ENCODE data around the gene DYNLL1.

DNA sequence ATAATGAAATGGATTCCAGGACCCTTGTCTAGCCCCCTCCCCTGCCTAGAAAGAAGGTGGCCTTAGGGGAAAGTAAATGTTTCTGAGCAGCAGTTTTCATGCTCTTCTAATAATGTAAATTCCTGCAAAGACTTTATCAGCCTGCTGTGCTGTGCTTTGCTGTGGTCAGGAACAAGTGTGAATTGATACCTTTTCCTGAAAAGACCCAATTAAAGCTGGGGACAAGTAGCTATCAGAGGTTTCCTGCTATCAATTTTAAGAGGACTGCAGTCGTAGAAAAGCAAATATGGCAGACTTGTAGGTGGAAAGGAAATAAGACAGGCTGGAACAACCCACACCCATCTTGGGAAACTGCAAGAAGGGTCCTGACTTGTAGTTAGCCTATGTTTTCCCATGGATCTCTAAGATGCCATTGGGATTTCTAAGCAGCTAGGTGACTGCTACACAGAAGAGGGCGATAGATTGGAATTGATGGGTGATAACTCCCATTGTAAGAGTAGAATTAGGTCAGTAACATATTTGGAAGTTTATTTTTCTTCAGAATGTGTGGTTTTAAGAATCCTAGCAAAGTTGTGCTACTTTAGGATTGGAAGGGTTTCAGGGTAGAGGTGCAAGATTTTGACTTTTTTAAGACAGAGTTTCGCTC, 3.1 kb downstream of the DYNLL1 start:
- TF ChIP-seq, protein P1, sequence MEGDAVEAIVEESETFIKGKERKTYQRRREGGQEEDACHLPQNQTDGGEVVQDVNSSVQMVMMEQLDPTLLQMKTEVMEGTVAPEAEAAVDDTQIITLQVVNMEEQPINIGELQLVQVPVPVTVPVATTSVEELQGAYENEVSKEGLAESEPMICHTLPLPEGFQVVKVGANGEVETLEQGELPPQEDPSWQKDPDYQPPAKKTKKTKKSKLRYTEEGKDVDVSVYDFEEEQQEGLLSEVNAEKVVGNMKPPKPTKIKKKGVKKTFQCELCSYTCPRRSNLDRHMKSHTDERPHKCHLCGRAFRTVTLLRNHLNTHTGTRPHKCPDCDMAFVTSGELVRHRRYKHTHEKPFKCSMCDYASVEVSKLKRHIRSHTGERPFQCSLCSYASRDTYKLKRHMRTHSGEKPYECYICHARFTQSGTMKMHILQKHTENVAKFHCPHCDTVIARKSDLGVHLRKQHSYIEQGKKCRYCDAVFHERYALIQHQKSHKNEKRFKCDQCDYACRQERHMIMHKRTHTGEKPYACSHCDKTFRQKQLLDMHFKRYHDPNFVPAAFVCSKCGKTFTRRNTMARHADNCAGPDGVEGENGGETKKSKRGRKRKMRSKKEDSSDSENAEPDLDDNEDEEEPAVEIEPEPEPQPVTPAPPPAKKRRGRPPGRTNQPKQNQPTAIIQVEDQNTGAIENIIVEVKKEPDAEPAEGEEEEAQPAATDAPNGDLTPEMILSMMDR (IDR thresholded peaks at IDR 0.05; ENCODE audit: low read depth, low read length, missing input control) = no peak
- TF ChIP-seq, protein P2, sequence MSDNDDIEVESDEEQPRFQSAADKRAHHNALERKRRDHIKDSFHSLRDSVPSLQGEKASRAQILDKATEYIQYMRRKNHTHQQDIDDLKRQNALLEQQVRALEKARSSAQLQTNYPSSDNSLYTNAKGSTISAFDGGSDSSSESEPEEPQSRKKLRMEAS (IDR thresholded peaks at IDR 0.05) = no peak
- TF ChIP-seq, protein P3, sequence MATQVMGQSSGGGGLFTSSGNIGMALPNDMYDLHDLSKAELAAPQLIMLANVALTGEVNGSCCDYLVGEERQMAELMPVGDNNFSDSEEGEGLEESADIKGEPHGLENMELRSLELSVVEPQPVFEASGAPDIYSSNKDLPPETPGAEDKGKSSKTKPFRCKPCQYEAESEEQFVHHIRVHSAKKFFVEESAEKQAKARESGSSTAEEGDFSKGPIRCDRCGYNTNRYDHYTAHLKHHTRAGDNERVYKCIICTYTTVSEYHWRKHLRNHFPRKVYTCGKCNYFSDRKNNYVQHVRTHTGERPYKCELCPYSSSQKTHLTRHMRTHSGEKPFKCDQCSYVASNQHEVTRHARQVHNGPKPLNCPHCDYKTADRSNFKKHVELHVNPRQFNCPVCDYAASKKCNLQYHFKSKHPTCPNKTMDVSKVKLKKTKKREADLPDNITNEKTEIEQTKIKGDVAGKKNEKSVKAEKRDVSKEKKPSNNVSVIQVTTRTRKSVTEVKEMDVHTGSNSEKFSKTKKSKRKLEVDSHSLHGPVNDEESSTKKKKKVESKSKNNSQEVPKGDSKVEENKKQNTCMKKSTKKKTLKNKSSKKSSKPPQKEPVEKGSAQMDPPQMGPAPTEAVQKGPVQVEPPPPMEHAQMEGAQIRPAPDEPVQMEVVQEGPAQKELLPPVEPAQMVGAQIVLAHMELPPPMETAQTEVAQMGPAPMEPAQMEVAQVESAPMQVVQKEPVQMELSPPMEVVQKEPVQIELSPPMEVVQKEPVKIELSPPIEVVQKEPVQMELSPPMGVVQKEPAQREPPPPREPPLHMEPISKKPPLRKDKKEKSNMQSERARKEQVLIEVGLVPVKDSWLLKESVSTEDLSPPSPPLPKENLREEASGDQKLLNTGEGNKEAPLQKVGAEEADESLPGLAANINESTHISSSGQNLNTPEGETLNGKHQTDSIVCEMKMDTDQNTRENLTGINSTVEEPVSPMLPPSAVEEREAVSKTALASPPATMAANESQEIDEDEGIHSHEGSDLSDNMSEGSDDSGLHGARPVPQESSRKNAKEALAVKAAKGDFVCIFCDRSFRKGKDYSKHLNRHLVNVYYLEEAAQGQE (IDR thresholded peaks at IDR 0.05) = no peak
- TF ChIP-seq TAF1 (conservative IDR thresholded peaks at IDR 0.05) (no peak), HNF4A (conservative IDR thresholded peaks at IDR 0.05) (no peak), EGR1 (IDR thresholded peaks at IDR 0.05; ENCODE audit: low read depth in 2 of 2) (no peak), SP1 (IDR thresholded peaks at IDR 0.05) (no peak), RAD21 (IDR thresholded peaks at IDR 0.05) (no peak), YY1 (IDR thresholded peaks at IDR 0.05) (no peak)
- TF ChIP-seq, protein P4, sequence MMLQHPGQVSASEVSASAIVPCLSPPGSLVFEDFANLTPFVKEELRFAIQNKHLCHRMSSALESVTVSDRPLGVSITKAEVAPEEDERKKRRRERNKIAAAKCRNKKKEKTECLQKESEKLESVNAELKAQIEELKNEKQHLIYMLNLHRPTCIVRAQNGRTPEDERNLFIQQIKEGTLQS (IDR thresholded peaks at IDR 0.05) = no peak

Data from liver (tissue), 3 donors.